GM23338 (cell line): ENCODE results near the gene TRIM72. TPM values are rescaled to one million over a fixed set of nuclear protein-coding genes. Genes with fewer than 3 reads are reported as not detected.

Experiments used
- ATAC-seq: fragments of 200-7000 bp; cut with Tn5 transposase; 3 replicates; pipeline ENCODE4 v1.9.1; 2020
- DNase-seq: peaks from one replicate; pipeline ENCODE4 v3.0.0-alpha.2; 2015; ENCODE audit warnings: low spot score
- H2AFZ ChIP-seq: fragments of 200-600 bp; sonication (generic); 2 replicates; pipeline ENCODE4 v1.8.0; 2016; ENCODE audit warnings: antibody characterized with exemption, mild to moderate bottlenecking, moderate library complexity
- H3F3A ChIP-seq: fragments of 200-600 bp; sonication (generic); replicated peaks from 2 replicates; pipeline ENCODE4 v1.8.0; 2017; ENCODE audit warnings: antibody characterized with exemption, mixed run types, low read depth
- H3K27ac ChIP-seq: fragments of 200-600 bp; sonication (generic); 2 replicates; pipeline ENCODE4 v1.6.1; 2016; ENCODE audit warnings: low read depth
- H3K27me3 ChIP-seq: fragments of 200-600 bp; sonication (generic); 2 replicates; pipeline ENCODE4 v1.8.0; 2016; ENCODE audit warnings: mild to moderate bottlenecking, mixed run types, moderate library complexity; ENCODE audit not compliant: insufficient read depth
- H3K36me3 ChIP-seq: fragments of 200-600 bp; sonication (generic); 2 replicates; pipeline ENCODE4 v1.8.0; 2016; ENCODE audit warnings: mild to moderate bottlenecking; ENCODE audit not compliant: insufficient read depth
- H3K4me1 ChIP-seq: fragments of 200-600 bp; sonication (generic); 2 replicates; pipeline ENCODE4 v1.8.0; 2016; ENCODE audit warnings: mild to moderate bottlenecking, moderate library complexity; ENCODE audit not compliant: insufficient read depth
- H3K4me2 ChIP-seq: fragments of 200-600 bp; sonication (generic); 2 replicates; pipeline ENCODE4 v1.7.1; 2017; ENCODE audit warnings: mixed run types
- H3K4me3 ChIP-seq: fragments of 200-600 bp; sonication (generic); 2 replicates; pipeline ENCODE4 v1.6.1; 2016; ENCODE audit warnings: mixed run types
- H3K79me2 ChIP-seq: fragments of 200-600 bp; sonication (generic); replicated peaks from 2 replicates; pipeline ENCODE4 v1.8.0; 2017; ENCODE audit warnings: mild to moderate bottlenecking; ENCODE audit not compliant: insufficient read depth
- H3K9me2 ChIP-seq: fragments of 200-600 bp; sonication (generic); 2 replicates; pipeline ENCODE4 v1.8.0; 2017; ENCODE audit not compliant: insufficient read depth
- H4K20me1 ChIP-seq: fragments of 200-600 bp; sonication (generic); replicated peaks from 2 replicates; pipeline ENCODE4 v1.8.0; 2017; ENCODE audit warnings: mild to moderate bottlenecking; ENCODE audit not compliant: insufficient read depth
- H3K27ac Mint-ChIP-seq: 2 replicates; pipeline ENCODE4 v1.8.0; 2020; ENCODE audit warnings: inconsistent platforms, mild to moderate bottlenecking, moderate library complexity, mixed read lengths
- H3K27me3 Mint-ChIP-seq: 3 replicates; pipeline ENCODE4 v1.8.0; 2022; ENCODE audit warnings: low read depth, mild to moderate bottlenecking, moderate library complexity, mixed read lengths, inconsistent platforms; ENCODE audit not compliant: insufficient read depth, poor library complexity
- H3K36me3 Mint-ChIP-seq: 3 replicates; pipeline ENCODE4 v1.8.0; 2021; ENCODE audit warnings: low read depth, mild to moderate bottlenecking, inconsistent platforms, moderate library complexity, mixed read lengths
- H3K4me1 Mint-ChIP-seq: 3 replicates; pipeline ENCODE4 v1.8.0; 2020; ENCODE audit warnings: mild to moderate bottlenecking, inconsistent platforms, mixed read lengths
- H3K4me3 Mint-ChIP-seq: 3 replicates; pipeline ENCODE4 v1.8.0; 2021; ENCODE audit warnings: moderate library complexity, mild to moderate bottlenecking, inconsistent platforms, mixed read lengths
- H3K9me3 Mint-ChIP-seq: 3 replicates; pipeline ENCODE4 v1.8.0; 2020; ENCODE audit warnings: moderate library complexity, mild to moderate bottlenecking, inconsistent platforms, mixed read lengths
- CREB1 ChIP-seq: fragments of 250-450 bp; sonication (Bioruptor Pico); IDR thresholded peaks from 2 replicates; pipeline ENCODE4 v1.5.0; 2020; ENCODE audit warnings: low read depth, mild to moderate bottlenecking, moderate library complexity
- CTCF ChIP-seq, 2 experiments: fragments of 200-600 bp in 1 of 2; sonication (generic) in 1 of 2; conservative IDR thresholded peaks; 2 replicates each; pipeline versions ENCODE4 v1.5.1 to v1.6.1; 2016 to 2017; ENCODE audit warnings: antibody characterized with exemption in 2 of 2, low read depth in 2 of 2, mild to moderate bottlenecking in 2 of 2, moderate library complexity in 1 of 2
- ETS1 ChIP-seq: IDR thresholded peaks from 2 replicates; pipeline ENCODE4 v1.6.1; 2016; ENCODE audit warnings: antibody characterized with exemption
- EZH2 ChIP-seq: fragments of 200-600 bp; sonication (generic); IDR thresholded peaks from one replicate; pipeline ENCODE4 v1.8.0; 2017; ENCODE audit warnings: antibody characterized with exemption, mild to moderate bottlenecking, low read depth; ENCODE audit not compliant: unreplicated experiment
- EZH2phosphoT487 ChIP-seq: fragments of 200-600 bp; sonication (generic); IDR thresholded peaks from one replicate; pipeline ENCODE4 v1.8.1; 2018; ENCODE audit warnings: antibody characterized with exemption; ENCODE audit not compliant: unreplicated experiment
- JUNB ChIP-seq: IDR thresholded peaks from one replicate; pipeline ENCODE4 v1.6.1; 2016; ENCODE audit warnings: antibody characterized with exemption; ENCODE audit not compliant: unreplicated experiment
- NANOG ChIP-seq: IDR thresholded peaks from 2 replicates; pipeline ENCODE4 v1.6.1; 2016; ENCODE audit warnings: antibody characterized with exemption, borderline replicate concordance
- POLR2AphosphoS5 ChIP-seq: IDR thresholded peaks from 2 replicates; pipeline ENCODE4 v1.6.1; 2016; ENCODE audit warnings: antibody characterized with exemption, low read depth
- REST ChIP-seq: IDR thresholded peaks from one replicate; pipeline ENCODE4 v1.6.1; 2018; ENCODE audit warnings: antibody characterized with exemption; ENCODE audit not compliant: unreplicated experiment
- STAT1 ChIP-seq: IDR thresholded peaks from one replicate; pipeline ENCODE4 v1.6.1; 2016; ENCODE audit warnings: antibody characterized with exemption; ENCODE audit not compliant: unreplicated experiment
- ZNF114 ChIP-seq: fragments of 250-450 bp; sonication (Bioruptor Pico); IDR thresholded peaks from 2 replicates; pipeline ENCODE4 v1.5.0; 2020; ENCODE audit warnings: mild to moderate bottlenecking, moderate library complexity
- ZNF331 ChIP-seq: fragments of 250-450 bp; sonication (Bioruptor Pico); IDR thresholded peaks from 2 replicates; pipeline ENCODE4 v1.5.0; 2020; ENCODE audit warnings: low read depth, mild to moderate bottlenecking, moderate library complexity
- polyA plus RNA-seq: library from polyadenylated mRNA; unstranded; fragments of >200 nt; fragmentation: Nextera tagmentation; extraction: Ambion mirVana; gene quantifications from 2 replicates; pipeline ENCODE4 v1.2.1, GENCODE V29; 2016
- total RNA-seq: library from RNA; depleted of rRNA; stranded (reverse); fragments of >200 nt; shearing (Covaris generic); gene quantifications from 2 replicates; pipeline ENCODE4 v1.2.3, GENCODE V29; 2014

TRIM72 gene
- total and polyA plus RNA-seq, 2 experiments from 2014 or later = 0.81 to 1.3 TPM

DNA sequence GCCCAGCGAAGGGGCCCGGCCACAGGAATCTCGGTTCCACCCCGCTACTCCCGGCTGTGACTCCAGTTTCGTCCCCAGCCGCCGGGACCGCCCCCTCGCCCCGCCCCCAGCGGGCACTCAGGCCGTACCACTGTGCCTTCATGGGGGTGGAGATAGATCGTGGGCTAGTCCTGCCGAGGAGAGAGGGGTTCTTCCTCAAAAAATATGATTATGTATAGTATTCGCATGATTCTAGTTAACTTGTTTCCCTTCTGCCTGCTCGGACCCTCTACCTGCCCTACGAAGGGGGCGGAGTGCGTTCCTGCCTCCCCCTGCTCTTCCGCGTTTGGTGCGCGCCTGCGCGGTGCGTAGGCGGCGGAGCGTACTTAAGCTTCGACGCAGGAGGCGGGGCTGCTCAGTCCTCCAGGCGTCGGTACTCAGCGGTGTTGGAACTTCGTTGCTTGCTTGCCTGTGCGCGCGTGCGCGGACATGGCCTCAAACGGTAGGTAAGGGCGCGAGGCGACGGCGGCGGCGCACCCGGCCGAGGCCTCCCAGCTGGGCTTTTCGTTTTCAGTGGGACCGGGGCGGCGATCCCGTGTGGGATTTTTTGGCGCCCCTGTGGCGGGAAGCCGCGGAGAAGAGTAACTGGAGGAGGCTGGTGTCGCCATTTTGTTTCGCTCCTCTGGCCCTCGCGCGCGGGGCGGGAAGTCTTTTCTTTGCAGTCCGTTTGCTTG lies 34.0 kb upstream of the TRIM72 start, which contains the start of gene FUS (continued):
- TF ChIP-seq CTCF (conservative IDR thresholded peaks at IDR 0.05; ENCODE audit: low read depth in 2 of 2) = no peak
- peak; percentile 100 for TF ChIP-seq POLR2AphosphoS5
- no peak for TF ChIP-seq ZNF114 (CRISPR knock-in tag)
- TF ChIP-seq ZNF331 (CRISPR knock-in tag) = no peak
- peak; percentile 63; the same call in 1 of the 2 replicates for TF ChIP-seq CREB1 (CRISPR knock-in tag)
- no peak for TF ChIP-seq REST
- no peak for TF ChIP-seq JUNB
- no peak for TF ChIP-seq NANOG
- no peak for TF ChIP-seq EZH2
- TF ChIP-seq EZH2phosphoT487 = no peak
- no peak for TF ChIP-seq STAT1

DNA sequence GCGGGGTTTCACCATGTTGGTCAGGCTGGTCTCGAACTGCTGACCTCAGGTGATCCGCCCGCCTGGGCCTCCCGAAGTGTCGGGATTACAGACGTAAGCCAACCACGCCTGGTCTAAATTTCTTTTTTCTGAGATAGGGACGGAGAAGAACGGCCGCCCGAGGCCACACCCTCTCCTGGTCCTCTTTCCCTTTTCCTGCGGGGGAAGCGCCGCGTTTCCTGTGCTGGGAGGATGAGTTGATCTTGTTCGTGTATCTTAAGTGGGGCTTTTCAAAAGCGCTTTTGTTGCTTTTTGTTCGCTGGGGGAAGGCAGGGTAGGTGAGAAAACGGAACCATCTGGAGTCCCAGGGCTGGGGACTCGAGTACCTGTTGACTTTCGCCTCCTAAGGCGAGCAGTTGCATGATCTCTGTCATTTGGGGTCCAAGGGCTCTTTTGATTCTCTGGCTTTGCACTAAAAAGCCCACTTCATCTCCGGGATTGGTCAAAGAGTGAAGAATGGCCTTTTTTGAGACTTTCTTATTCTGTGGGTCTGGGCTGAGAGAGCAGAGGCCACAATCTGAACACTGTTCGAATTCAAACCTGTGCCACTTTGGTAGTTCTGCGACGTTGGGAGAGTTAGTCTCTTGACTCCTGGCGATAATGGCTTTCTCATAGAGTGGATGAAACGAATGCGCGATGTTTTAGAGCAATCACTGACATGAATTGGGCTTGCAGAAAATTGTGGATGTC lies 32.7 kb upstream of the TRIM72 start:
- peak overlapping the region; percentile 100 for H3K27ac Mint-ChIP-seq
- H3K79me2 ChIP-seq = peaks cover 64% of the 10 kb centered on the region

More for the DNA sequence above, 32.7 kb upstream of the TRIM72 start:
- Histone ChIP-seq H3K4me3 (peak overlapping the region; percentile 100), H2AFZ (no peak overlapping the region), H3K4me2 (peak overlapping the region; percentile 100), H3F3A (peaks cover 26% of the 10 kb centered on the region), H3K27ac (peak overlapping the region; percentile 99), H4K20me1 (peaks cover 54% of the 10 kb centered on the region), H3K36me3 (peaks cover 46% of the 10 kb centered on the region), H3K4me1 (peaks cover 27% of the 10 kb centered on the region), H3K9me2 (no peaks in the 10 kb centered on the region), H3K27me3 (no peaks in the 10 kb centered on the region)
- peaks cover 7% of the 10 kb centered on the region for H3K9me3 Mint-ChIP-seq
- H3K4me1 Mint-ChIP-seq = peaks cover 42% of the 10 kb centered on the region
- peaks cover 59% of the 10 kb centered on the region for H3K36me3 Mint-ChIP-seq
- DNase-seq = no peak
- peaks cover 24% of the 10 kb centered on the region for H3K27me3 Mint-ChIP-seq
- ATAC-seq = peak; percentile 1; the same call in 1 of the 3 replicates
- peak overlapping the region; percentile 96 for H3K4me3 Mint-ChIP-seq
- no peak for TF ChIP-seq CTCF (conservative IDR thresholded peaks at IDR 0.05; ENCODE audit: low read depth in 2 of 2)
- TF ChIP-seq STAT1 = no peak
- TF ChIP-seq ETS1 = no peak
- TF ChIP-seq EZH2 = no peak
- no peak for TF ChIP-seq JUNB
